DND-41 (cell line): ENCODE data around the gene TMEM135.

Experiments
- ATAC-seq: fragments of 200-7000 bp; cut with Tn5 transposase; 3 replicates; pipeline ENCODE4 v1.9.1; 2021; ENCODE audit warnings: low read depth; ENCODE audit not compliant: insufficient read depth
- DNase-seq: peaks from one replicate; pipeline ENCODE4 v3.0.0-alpha.2; 2020
- H2AFZ ChIP-seq: 2 replicates; pipeline ENCODE4 v1.6.0; 2012; ENCODE audit warnings: low read depth, low read length
- H3K27ac ChIP-seq: 2 replicates; pipeline ENCODE4 v1.5.1; 2012; ENCODE audit warnings: low read length, inconsistent platforms
- H3K27me3 ChIP-seq: fragments of 200-600 bp; sonication (generic); 2 replicates; pipeline ENCODE4 v1.6.0; 2012; ENCODE audit warnings: low read length, mild to moderate bottlenecking, inconsistent platforms; ENCODE audit not compliant: insufficient read depth, poor library complexity
- H3K36me3 ChIP-seq: 2 replicates; pipeline ENCODE4 v1.5.1; 2012; ENCODE audit warnings: low read length, inconsistent platforms; ENCODE audit not compliant: insufficient read depth
- H3K4me1 ChIP-seq: 2 replicates; pipeline ENCODE4 v1.5.1; 2012; ENCODE audit warnings: mild to moderate bottlenecking, low read length; ENCODE audit not compliant: insufficient read depth
- H3K4me2 ChIP-seq: 2 replicates; pipeline ENCODE4 v1.6.0; 2012; ENCODE audit warnings: mild to moderate bottlenecking, moderate library complexity, low read length, inconsistent platforms; ENCODE audit not compliant: insufficient read depth
- H3K4me3 ChIP-seq, 2 experiments: fragments of 200-600 bp in 1 of 2; shearing (Covaris generic) in 1 of 2; 2 replicates each; pipeline ENCODE4 v1.5.1; 2012 to 2016; ENCODE audit warnings: inconsistent platforms in 2 of 2, low read length in 2 of 2, mild to moderate bottlenecking in 2 of 2, low read depth in 1 of 2, moderate library complexity in 1 of 2
- H3K79me2 ChIP-seq: 2 replicates; pipeline ENCODE4 v1.6.0; 2012; ENCODE audit warnings: low read length, inconsistent platforms; ENCODE audit not compliant: insufficient read depth
- H3K9ac ChIP-seq: 2 replicates; pipeline ENCODE4 v1.6.0; 2012; ENCODE audit warnings: low read depth, mild to moderate bottlenecking, inconsistent platforms, low read length, moderate library complexity
- H3K9me3 ChIP-seq: 2 replicates; pipeline ENCODE4 v1.5.1; 2012; ENCODE audit warnings: low read length, moderate library complexity, mild to moderate bottlenecking, inconsistent platforms; ENCODE audit not compliant: insufficient read depth, severe bottlenecking
- H4K20me1 ChIP-seq: 2 replicates; pipeline ENCODE4 v1.6.0; 2012; ENCODE audit warnings: low read length; ENCODE audit not compliant: insufficient read depth
- EZH2 ChIP-seq: IDR thresholded peaks from 3 replicates; pipeline ENCODE4 v1.6.1; 2012; ENCODE audit warnings: borderline replicate concordance, low read depth, mild to moderate bottlenecking, moderate library complexity, low read length, inconsistent platforms; ENCODE audit not compliant: severe bottlenecking
- TF ChIP-seq, protein P1 (sequence below): IDR thresholded peaks from 2 replicates; pipeline ENCODE4 v1.5.1; 2012; ENCODE audit warnings: borderline replicate concordance, low read length, moderate library complexity, mild to moderate bottlenecking; ENCODE audit not compliant: poor library complexity, severe bottlenecking; ENCODE audit errors: extremely low read depth

Gene TMEM135

GRCh38 chr11:87338046-87338639, 300.4 kb downstream of the TMEM135 start:
- no peaks in the 10 kb centered on the region for H3K27me3 ChIP-seq
- DNase-seq, result no peak
- H3K9me3 ChIP-seq, result peaks cover 7% of the 10 kb centered on the region
- no peak overlapping the region for H3K4me2 ChIP-seq
- no peak for TF ChIP-seq EZH2
- TF ChIP-seq, protein P1, sequence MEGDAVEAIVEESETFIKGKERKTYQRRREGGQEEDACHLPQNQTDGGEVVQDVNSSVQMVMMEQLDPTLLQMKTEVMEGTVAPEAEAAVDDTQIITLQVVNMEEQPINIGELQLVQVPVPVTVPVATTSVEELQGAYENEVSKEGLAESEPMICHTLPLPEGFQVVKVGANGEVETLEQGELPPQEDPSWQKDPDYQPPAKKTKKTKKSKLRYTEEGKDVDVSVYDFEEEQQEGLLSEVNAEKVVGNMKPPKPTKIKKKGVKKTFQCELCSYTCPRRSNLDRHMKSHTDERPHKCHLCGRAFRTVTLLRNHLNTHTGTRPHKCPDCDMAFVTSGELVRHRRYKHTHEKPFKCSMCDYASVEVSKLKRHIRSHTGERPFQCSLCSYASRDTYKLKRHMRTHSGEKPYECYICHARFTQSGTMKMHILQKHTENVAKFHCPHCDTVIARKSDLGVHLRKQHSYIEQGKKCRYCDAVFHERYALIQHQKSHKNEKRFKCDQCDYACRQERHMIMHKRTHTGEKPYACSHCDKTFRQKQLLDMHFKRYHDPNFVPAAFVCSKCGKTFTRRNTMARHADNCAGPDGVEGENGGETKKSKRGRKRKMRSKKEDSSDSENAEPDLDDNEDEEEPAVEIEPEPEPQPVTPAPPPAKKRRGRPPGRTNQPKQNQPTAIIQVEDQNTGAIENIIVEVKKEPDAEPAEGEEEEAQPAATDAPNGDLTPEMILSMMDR, result no peak
- no peak overlapping the region for H3K27ac ChIP-seq
- H4K20me1 ChIP-seq, result no peaks in the 10 kb centered on the region
- H2AFZ ChIP-seq, result no peak overlapping the region
- H3K79me2 ChIP-seq, result no peaks in the 10 kb centered on the region
- no peak for ATAC-seq
- H3K36me3 ChIP-seq, result no peaks in the 10 kb centered on the region
- H3K4me1 ChIP-seq, result no peaks in the 10 kb centered on the region
- H3K4me3 ChIP-seq, result no peak overlapping the region
- no peak overlapping the region for H3K9ac ChIP-seq

GRCh38 chr11:87339416-87339815, 301.7 kb downstream of the TMEM135 start:
- no peak overlapping the region for H3K4me3 ChIP-seq
- no peaks in the 10 kb centered on the region for H3K27me3 ChIP-seq
- no peak overlapping the region for H3K4me2 ChIP-seq
- no peaks in the 10 kb centered on the region for H3K36me3 ChIP-seq
- H2AFZ ChIP-seq, result no peak overlapping the region
- ATAC-seq, result no peak
- peaks cover 7% of the 10 kb centered on the region for H3K9me3 ChIP-seq
- H4K20me1 ChIP-seq, result no peaks in the 10 kb centered on the region
- no peak overlapping the region for H3K9ac ChIP-seq
- no peak for DNase-seq
- H3K27ac ChIP-seq, result no peak overlapping the region
- no peak for TF ChIP-seq EZH2
- TF ChIP-seq, protein P1, result no peak
- H3K4me1 ChIP-seq, result no peaks in the 10 kb centered on the region
- H3K79me2 ChIP-seq, result no peaks in the 10 kb centered on the region

DNA sequence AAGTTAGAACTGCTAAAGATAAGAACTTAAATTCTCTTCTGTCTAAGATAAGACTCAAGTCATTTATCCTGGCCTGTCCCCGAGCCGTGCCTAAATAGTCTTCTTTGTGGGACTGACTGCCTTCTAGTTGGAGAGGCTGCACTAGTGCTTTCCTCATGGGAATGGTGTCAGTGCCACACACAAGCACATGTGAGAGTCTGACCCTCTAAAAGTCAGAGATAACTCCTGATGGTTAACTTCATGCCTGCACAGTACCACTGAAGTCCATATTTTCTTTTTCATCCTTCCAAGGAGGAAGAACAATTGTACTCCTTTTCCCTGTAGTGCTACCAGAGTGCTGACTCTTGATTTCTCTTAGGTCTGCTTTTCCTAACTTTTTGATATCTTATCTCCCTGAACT, 309.7 kb downstream of the TMEM135 start:
- no peak for TF ChIP-seq EZH2
- TF ChIP-seq, protein P1, result no peak
- H3K36me3 ChIP-seq, result no peaks in the 10 kb centered on the region
- H3K9me3 ChIP-seq, result no peaks in the 10 kb centered on the region
- H3K4me2 ChIP-seq, result no peak overlapping the region
- H3K9ac ChIP-seq, result no peak overlapping the region
- DNase-seq (no peak), ATAC-seq (no peak)
- H3K79me2 ChIP-seq, result no peaks in the 10 kb centered on the region
- no peaks in the 10 kb centered on the region for H4K20me1 ChIP-seq
- H3K4me3 ChIP-seq, result no peak overlapping the region
- peaks cover 4% of the 10 kb centered on the region for H3K27me3 ChIP-seq
- no peak overlapping the region for H3K27ac ChIP-seq
- no peak overlapping the region for H2AFZ ChIP-seq
- H3K4me1 ChIP-seq, result peaks cover under 1% of the 10 kb centered on the region; the same call in 1 of the 2 replicates
